Left ventricle myocardium inferior (tissue), 1 donor: ENCODE data around the gene CD247. TPM values are rescaled to one million over a fixed set of nuclear protein-coding genes. Genes with fewer than 3 reads are reported as not detected.

ENCODE experiments used
- DNase-seq: peaks from one replicate; pipeline ENCODE4 v3.0.0-alpha.2; 2020
- H3K27ac ChIP-seq: fragments of 200-600 bp; replicated peaks from 2 replicates; pipeline ENCODE4 v1.8.0; 2021
- H3K27me3 ChIP-seq: fragments of 200-600 bp; 2 replicates; pipeline ENCODE4 v1.8.0; 2021; ENCODE audit warnings: low read depth
- H3K36me3 ChIP-seq: fragments of 200-600 bp; 2 replicates; pipeline ENCODE4 v1.8.0; 2021
- H3K4me1 ChIP-seq: fragments of 200-600 bp; 2 replicates; pipeline ENCODE4 v1.8.0; 2021
- H3K4me3 ChIP-seq: fragments of 200-600 bp; 2 replicates; pipeline ENCODE4 v1.8.0; 2021; ENCODE audit warnings: mild to moderate bottlenecking, moderate library complexity
- H3K9me3 ChIP-seq: fragments of 200-600 bp; replicated peaks from 2 replicates; pipeline ENCODE4 v1.8.0; 2021
- CTCF ChIP-seq: fragments of 200-600 bp; IDR thresholded peaks from 2 replicates; pipeline ENCODE4 v1.8.0; 2021; ENCODE audit warnings: antibody characterized with exemption, mild to moderate bottlenecking, borderline replicate concordance
- intact Hi-C: fragments of 100-400 bp; cut with micrococcal nuclease; formaldehyde crosslinking; loops from one replicate; pipeline ENCODE4 v1.11.0; 2022
- total RNA-seq: library from RNA; stranded (reverse); fragmentation: NEBNext Ultra II Directional; extraction: Animal tissue kit (Norgen Biotek cat#: 25700); gene quantifications from one replicate; pipeline ENCODE4 v1.2.1, GENCODE V29; 2021
- donor health status: DM: no; HTN: yes; CAD: no; lungs with severe emphysema.

The CD247 gene
- total RNA-seq, 1 donor from 2014 or later = 0.82 TPM

- H3K4me3 ChIP-seq = no peak overlapping the region
- DNase-seq = no peak
- no peaks in the 10 kb centered on the region for H3K36me3 ChIP-seq
- TF ChIP-seq CTCF = no peak
- no peak overlapping the region for H3K27ac ChIP-seq
- peaks cover 15% of the 10 kb centered on the region for H3K27me3 ChIP-seq
- H3K4me1 ChIP-seq = no peaks in the 10 kb centered on the region
- H3K9me3 ChIP-seq = no peaks in the 10 kb centered on the region
- intact Hi-C loops = no loop called here
These were observed 42.3 kb downstream of the CD247 start for GRCh38 chr1:167476061-167476460.

GRCh38 chr1:167474191-167474641, 44.1 kb downstream of the CD247 start:
- no peak for TF ChIP-seq CTCF
- intact Hi-C loops = no loop called here
- no peaks in the 10 kb centered on the region for H3K4me1 ChIP-seq
- H3K4me3 ChIP-seq = no peak overlapping the region
- H3K27ac ChIP-seq = no peak overlapping the region
- no peaks in the 10 kb centered on the region for H3K9me3 ChIP-seq
- H3K27me3 ChIP-seq = peaks cover 15% of the 10 kb centered on the region
- DNase-seq = no peak
- H3K36me3 ChIP-seq = no peaks in the 10 kb centered on the region

GRCh38 chr1:167473761-167474160, 44.6 kb downstream of the CD247 start:
- H3K4me1 ChIP-seq = no peaks in the 10 kb centered on the region
- H3K36me3 ChIP-seq = no peaks in the 10 kb centered on the region
- no peak for DNase-seq
- H3K27me3 ChIP-seq = peaks cover 15% of the 10 kb centered on the region
- H3K4me3 ChIP-seq = no peak overlapping the region
- TF ChIP-seq CTCF = no peak
- H3K9me3 ChIP-seq = no peaks in the 10 kb centered on the region
- intact Hi-C loops = no loop called here
- no peak overlapping the region for H3K27ac ChIP-seq

GRCh38 chr1:167472752-167473521, 45.4 kb downstream of the CD247 start:
- H3K4me1 ChIP-seq = no peaks in the 10 kb centered on the region
- intact Hi-C loops = no loop called here
- no peak overlapping the region for H3K4me3 ChIP-seq
- DNase-seq = no peak
- H3K36me3 ChIP-seq = no peaks in the 10 kb centered on the region
- no peak for TF ChIP-seq CTCF
- no peak overlapping the region for H3K27ac ChIP-seq
- no peaks in the 10 kb centered on the region for H3K9me3 ChIP-seq
- H3K27me3 ChIP-seq = peaks cover 15% of the 10 kb centered on the region

GRCh38 chr1:167471568-167471967, 46.8 kb downstream of the CD247 start:
- intact Hi-C loops = no loop called here
- Histone ChIP-seq H3K4me1 (no peaks in the 10 kb centered on the region), H3K9me3 (no peaks in the 10 kb centered on the region), H3K4me3 (no peak overlapping the region), H3K27me3 (peaks cover 15% of the 10 kb centered on the region), H3K27ac (no peak overlapping the region), H3K36me3 (no peaks in the 10 kb centered on the region)
- no peak for DNase-seq
- TF ChIP-seq CTCF = no peak
